Measurements from ENCODE around the gene SLC6A3.
A peak's percentile ranks its signal among the peaks of the same experiment; 100 is the strongest.

DNA sequence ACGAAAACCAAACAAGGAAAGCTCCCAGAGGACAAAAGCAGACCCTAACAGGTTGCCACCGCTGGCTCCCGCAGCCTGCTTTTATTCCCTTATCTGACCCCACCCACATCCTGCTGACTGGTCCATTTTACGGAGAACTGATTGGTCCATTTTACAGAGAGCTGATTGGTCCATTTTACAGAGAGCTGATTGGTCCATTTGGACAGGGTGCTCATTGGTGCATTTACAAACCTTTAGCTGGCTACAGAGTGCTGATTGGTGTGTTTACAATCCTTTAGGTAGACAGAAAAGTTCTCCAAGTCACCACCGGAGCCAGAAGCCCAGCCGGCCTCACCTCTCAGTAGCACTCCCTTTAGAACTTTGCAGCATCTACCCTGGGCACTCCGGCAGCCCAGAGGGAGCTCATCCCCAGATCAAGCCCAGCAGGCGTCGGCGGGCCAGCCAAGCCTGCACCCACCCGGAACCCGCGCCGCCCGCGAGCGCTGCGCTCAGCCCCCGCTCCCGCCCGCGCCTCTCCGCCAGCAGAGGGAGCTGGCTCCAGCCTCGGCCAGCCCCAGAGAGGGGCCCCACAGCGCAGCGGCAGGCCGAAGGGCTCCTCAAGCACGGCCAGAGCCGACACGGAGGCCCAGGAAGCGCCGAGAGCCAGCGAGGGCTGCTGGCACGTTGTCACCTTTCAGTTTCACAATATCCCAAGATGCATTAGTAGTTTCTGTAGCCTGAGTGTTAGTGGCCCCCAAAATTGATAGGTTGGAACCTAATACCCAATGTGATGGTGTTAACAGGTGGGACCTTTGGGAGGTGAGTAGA, 65.0 kb downstream of the SLC6A3 start:
- TF ChIP-seq, protein P1, sequence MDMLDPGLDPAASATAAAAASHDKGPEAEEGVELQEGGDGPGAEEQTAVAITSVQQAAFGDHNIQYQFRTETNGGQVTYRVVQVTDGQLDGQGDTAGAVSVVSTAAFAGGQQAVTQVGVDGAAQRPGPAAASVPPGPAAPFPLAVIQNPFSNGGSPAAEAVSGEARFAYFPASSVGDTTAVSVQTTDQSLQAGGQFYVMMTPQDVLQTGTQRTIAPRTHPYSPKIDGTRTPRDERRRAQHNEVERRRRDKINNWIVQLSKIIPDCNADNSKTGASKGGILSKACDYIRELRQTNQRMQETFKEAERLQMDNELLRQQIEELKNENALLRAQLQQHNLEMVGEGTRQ (CRISPR knock-in tag; IDR thresholded peaks at IDR 0.05), result no peak; the same call in 1 of the 2 replicates
- TF ChIP-seq, protein P2, sequence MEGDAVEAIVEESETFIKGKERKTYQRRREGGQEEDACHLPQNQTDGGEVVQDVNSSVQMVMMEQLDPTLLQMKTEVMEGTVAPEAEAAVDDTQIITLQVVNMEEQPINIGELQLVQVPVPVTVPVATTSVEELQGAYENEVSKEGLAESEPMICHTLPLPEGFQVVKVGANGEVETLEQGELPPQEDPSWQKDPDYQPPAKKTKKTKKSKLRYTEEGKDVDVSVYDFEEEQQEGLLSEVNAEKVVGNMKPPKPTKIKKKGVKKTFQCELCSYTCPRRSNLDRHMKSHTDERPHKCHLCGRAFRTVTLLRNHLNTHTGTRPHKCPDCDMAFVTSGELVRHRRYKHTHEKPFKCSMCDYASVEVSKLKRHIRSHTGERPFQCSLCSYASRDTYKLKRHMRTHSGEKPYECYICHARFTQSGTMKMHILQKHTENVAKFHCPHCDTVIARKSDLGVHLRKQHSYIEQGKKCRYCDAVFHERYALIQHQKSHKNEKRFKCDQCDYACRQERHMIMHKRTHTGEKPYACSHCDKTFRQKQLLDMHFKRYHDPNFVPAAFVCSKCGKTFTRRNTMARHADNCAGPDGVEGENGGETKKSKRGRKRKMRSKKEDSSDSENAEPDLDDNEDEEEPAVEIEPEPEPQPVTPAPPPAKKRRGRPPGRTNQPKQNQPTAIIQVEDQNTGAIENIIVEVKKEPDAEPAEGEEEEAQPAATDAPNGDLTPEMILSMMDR (IDR thresholded peaks at IDR 0.05), result peak; percentile 61; the same call in 1 of the 2 replicates
- TF ChIP-seq, protein P3, sequence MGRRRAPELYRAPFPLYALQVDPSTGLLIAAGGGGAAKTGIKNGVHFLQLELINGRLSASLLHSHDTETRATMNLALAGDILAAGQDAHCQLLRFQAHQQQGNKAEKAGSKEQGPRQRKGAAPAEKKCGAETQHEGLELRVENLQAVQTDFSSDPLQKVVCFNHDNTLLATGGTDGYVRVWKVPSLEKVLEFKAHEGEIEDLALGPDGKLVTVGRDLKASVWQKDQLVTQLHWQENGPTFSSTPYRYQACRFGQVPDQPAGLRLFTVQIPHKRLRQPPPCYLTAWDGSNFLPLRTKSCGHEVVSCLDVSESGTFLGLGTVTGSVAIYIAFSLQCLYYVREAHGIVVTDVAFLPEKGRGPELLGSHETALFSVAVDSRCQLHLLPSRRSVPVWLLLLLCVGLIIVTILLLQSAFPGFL (CRISPR knock-in tag; IDR thresholded peaks at IDR 0.05; ENCODE audit: borderline replicate concordance), result no peak
- TF ChIP-seq JUN (CRISPR knock-in tag; IDR thresholded peaks at IDR 0.05) (no peak), ZNF121 (CRISPR knock-in tag; IDR thresholded peaks at IDR 0.05) (no peak), TEAD4 (CRISPR knock-in tag; IDR thresholded peaks at IDR 0.05) (no peak), NFE2L1 (CRISPR knock-in tag; IDR thresholded peaks at IDR 0.05) (no peak), TP53 (CRISPR knock-in tag; IDR thresholded peaks at IDR 0.05) (peak; percentile 65; the same call in 1 of the 2 replicates)
- TF ChIP-seq, protein P4, sequence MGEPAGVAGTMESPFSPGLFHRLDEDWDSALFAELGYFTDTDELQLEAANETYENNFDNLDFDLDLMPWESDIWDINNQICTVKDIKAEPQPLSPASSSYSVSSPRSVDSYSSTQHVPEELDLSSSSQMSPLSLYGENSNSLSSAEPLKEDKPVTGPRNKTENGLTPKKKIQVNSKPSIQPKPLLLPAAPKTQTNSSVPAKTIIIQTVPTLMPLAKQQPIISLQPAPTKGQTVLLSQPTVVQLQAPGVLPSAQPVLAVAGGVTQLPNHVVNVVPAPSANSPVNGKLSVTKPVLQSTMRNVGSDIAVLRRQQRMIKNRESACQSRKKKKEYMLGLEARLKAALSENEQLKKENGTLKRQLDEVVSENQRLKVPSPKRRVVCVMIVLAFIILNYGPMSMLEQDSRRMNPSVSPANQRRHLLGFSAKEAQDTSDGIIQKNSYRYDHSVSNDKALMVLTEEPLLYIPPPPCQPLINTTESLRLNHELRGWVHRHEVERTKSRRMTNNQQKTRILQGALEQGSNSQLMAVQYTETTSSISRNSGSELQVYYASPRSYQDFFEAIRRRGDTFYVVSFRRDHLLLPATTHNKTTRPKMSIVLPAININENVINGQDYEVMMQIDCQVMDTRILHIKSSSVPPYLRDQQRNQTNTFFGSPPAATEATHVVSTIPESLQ (CRISPR knock-in tag; IDR thresholded peaks at IDR 0.05), result no peak
- TF ChIP-seq, protein P5, sequence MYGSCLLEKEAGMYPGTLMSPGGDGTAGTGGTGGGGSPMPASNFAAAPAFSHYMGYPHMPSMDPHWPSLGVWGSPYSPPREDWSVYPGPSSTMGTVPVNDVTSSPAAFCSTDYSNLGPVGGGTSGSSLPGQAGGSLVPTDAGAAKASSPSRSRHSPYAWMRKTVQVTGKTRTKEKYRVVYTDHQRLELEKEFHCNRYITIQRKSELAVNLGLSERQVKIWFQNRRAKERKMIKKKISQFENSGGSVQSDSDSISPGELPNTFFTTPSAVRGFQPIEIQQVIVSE (CRISPR knock-in tag; IDR thresholded peaks at IDR 0.05; ENCODE audit: borderline replicate concordance), result no peak
- TF ChIP-seq, protein P6, sequence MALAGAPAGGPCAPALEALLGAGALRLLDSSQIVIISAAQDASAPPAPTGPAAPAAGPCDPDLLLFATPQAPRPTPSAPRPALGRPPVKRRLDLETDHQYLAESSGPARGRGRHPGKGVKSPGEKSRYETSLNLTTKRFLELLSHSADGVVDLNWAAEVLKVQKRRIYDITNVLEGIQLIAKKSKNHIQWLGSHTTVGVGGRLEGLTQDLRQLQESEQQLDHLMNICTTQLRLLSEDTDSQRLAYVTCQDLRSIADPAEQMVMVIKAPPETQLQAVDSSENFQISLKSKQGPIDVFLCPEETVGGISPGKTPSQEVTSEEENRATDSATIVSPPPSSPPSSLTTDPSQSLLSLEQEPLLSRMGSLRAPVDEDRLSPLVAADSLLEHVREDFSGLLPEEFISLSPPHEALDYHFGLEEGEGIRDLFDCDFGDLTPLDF (CRISPR knock-in tag; IDR thresholded peaks at IDR 0.05), result no peak
